ENCODE results near the gene LY6G5B.

GRCh38 chr6:31624070-31624469 lies 45.7 kb upstream of the LY6G5B start:
- TF ChIP-seq CTCF (IDR thresholded peaks at IDR 0.05; ENCODE audit: extremely low read depth in 1 of 2, insufficient read depth in 1 of 2, low read depth in 1 of 2, low read length in 2 of 2) = no peak
- TF ChIP-seq MYC (IDR thresholded peaks at IDR 0.05; ENCODE audit: low read depth, low read length) = no peak
- TF ChIP-seq POLR2AphosphoS5 (IDR thresholded peaks at IDR 0.05; ENCODE audit: insufficient read depth, low read depth, low read length) = no peak
- TF ChIP-seq MAX (IDR thresholded peaks at IDR 0.05; ENCODE audit: insufficient read depth, insufficient read length) = no peak
